Measurements from ENCODE around the gene CFAP100.

Gene CFAP100

GRCh38 chr3:126399351-126399735 is 4.6 kb downstream of the CFAP100 start:
- ChIA-PET CTCF (no interaction called here), POLR2A (ENCODE audit: low non-redundant PET) (no interaction called here)
- TF ChIP-seq CTCF (conservative IDR thresholded peaks at IDR 0.05; ENCODE audit: low read depth) = no peak
- DNase-seq (ENCODE audit: low spot score) = no peak
- no peak overlapping the region for H3K27ac ChIP-seq

- H3K27ac ChIP-seq = no peak overlapping the region
- ChIA-PET POLR2A (ENCODE audit: low non-redundant PET) (no interaction called here), CTCF (no interaction called here)
- DNase-seq (ENCODE audit: low spot score) = no peak
- no peak for TF ChIP-seq CTCF (conservative IDR thresholded peaks at IDR 0.05; ENCODE audit: low read depth)
Measured at GRCh38 chr3:126399756-126400155, 5.0 kb downstream of the CFAP100 start.

GRCh38 chr3:126401611-126402160 is 7.0 kb downstream of the CFAP100 start:
- CTCF ChIA-PET = interaction anchor here (0.5 kb wide), 1 partner anchor 520 kb away, joined by 3 read pairs; no protein-coding TSS in a partner anchor
- no peak overlapping the region for H3K27ac ChIP-seq
- POLR2A ChIA-PET (ENCODE audit: low non-redundant PET) = no interaction called here
- TF ChIP-seq CTCF (conservative IDR thresholded peaks at IDR 0.05; ENCODE audit: low read depth) = no peak
- DNase-seq (ENCODE audit: low spot score) = no peak

GRCh38 chr3:126402178-126402577 is 7.5 kb downstream of the CFAP100 start:
- H3K27ac ChIP-seq = no peak overlapping the region
- no peak for TF ChIP-seq CTCF (conservative IDR thresholded peaks at IDR 0.05; ENCODE audit: low read depth)
- CTCF ChIA-PET = no interaction called here
- no peak for DNase-seq (ENCODE audit: low spot score)
- POLR2A ChIA-PET (ENCODE audit: low non-redundant PET) = no interaction called here

GRCh38 chr3:126402666-126403302 is 8.1 kb downstream of the CFAP100 start:
- TF ChIP-seq CTCF (conservative IDR thresholded peaks at IDR 0.05; ENCODE audit: low read depth) = no peak
- no peak overlapping the region for H3K27ac ChIP-seq
- no peak for DNase-seq (ENCODE audit: low spot score)
- ChIA-PET POLR2A (ENCODE audit: low non-redundant PET) (no interaction called here), CTCF (no interaction called here)

- no peak for DNase-seq (ENCODE audit: low spot score)
- TF ChIP-seq CTCF (conservative IDR thresholded peaks at IDR 0.05; ENCODE audit: low read depth) = no peak
- ChIA-PET CTCF (interaction anchor here (0.6 kb wide), 1 partner anchor 274 kb away, joined by 4 read pairs; no protein-coding TSS in a partner anchor), POLR2A (ENCODE audit: low non-redundant PET) (no interaction called here)
- H3K27ac ChIP-seq = no peak overlapping the region
Measured at GRCh38 chr3:126406389-126407296, 11.9 kb downstream of the CFAP100 start.

Data from RWPE1 (cell line).